Measurements from ENCODE around the gene FUCA1.
"Not testable (repeated sequence)": the region's sequence is repeated elsewhere in the genome, so short reads cannot be mapped to it uniquely, and the experiment has no call there.

The FUCA1 gene

DNA sequence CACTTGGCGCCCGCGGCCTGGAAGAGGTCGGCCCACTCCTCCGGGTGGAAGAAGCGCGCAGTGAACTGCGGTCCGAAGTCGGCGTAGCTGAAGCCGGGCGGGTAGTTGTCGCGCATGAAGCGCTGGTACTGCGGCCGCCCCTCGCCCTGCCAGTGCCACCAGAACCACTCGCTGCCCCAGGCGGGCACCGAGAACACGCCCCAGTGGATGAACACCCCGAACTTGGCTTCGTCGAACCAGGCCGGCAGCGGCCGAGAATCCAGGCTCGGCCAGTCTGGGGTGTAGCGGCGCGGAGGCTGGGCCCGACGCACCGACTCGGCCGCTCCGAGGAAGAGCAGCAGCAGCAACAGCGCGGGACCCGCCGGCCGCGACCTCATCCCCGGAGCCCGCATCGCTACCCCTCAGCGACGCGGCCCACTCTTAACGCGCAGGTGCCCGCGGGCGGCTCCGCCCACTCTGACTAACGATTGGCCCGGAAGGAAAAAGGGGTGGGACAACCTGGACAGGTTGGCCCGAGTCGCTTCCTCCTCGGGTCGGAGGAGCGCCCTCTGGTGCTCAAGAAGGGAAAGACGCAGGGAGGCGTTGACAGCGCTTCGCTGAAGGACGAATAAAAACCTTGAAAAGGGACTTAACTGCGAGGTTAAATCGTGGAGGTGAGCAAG is at the start of gene FUCA1:
TSS of gene FUCA1 (minus strand) at position 396 of the 662 bp plus-strand sequence. CDS start at position 392, 4 bp downstream.
- peak; percentile 96 for DNase-seq

- peak; percentile 35 for DNase-seq
These were observed 48.4 kb upstream of the FUCA1 start for GRCh38 chr1:23916209-23917131.

DNA sequence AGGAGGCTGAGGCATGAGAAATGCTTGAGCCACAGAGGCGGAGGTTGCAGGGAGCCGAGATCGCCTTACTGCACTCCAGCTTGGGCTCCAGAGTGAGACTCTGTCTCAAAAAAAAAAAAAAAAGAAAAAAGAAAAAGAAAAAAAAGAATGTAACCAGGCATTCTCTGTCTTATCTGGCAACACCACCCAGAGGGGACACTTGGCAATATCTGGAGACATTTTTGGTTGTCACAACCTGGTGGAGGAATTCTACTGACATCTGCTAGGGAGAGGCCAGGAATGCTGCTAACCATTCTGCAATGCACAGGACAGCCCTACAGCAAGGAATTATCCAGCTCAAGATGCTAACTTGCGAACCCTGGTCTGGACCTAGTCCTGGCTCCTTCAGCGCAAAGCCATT is 47.4 kb upstream of the FUCA1 start:
- no peak for DNase-seq

DNA sequence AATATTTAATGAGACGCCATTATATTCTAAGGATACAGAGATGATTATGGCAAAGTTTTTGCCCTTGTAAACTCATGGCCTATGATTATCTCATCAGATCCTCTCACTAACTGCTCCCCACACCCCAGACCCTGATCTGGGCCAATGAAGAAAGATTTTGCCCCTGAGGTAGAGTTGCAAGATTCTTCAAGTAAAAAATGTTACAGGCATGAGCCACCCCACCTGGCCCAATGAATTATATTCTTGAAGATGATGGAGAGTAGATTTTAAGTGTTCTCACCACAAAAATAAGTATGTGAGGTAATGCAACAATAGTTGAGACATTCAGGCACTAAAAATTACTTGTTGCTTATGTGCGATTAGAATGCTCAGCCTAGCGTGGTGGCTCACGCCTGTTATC is 46.8 kb upstream of the FUCA1 start:
- no peak for DNase-seq

DNA sequence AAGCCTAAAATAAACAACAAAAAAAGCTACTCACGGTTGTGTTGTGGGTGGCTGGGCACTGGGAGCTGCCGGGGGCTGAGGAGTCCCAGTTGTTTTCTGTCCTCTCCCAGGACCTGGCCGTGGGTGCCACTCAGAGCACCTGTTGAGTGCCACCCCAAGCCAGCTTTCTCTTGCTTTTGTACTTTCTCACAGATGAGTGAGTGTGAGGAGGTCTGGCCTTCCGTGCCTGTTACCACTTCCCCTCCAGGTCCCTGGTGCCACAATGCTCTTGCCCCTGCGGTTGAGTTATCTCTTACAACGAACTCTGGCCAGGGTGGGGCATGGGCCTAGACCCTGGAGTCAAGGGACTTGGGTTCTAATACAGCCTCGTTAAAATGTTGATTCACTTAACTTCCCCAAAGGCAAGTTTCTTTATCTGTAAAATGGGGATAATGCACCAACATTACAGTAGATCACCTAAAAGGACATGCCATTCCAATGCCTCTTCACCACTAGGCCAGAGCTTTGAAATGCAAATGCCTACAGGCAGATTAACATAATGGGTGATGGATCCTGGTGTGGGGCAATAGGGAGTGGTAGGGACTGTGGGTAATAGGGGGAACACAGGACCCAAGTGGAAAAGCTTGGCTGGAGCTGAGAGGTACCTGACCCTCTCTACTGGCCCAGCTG is 45.3 kb upstream of the FUCA1 start, which contains the start of gene CNR2:
TSS of gene CNR2 (minus strand) at position 151 of the 669 bp plus-strand sequence. CDS start 37,745 bp downstream, outside the sequence.
- no peak for DNase-seq

DNA sequence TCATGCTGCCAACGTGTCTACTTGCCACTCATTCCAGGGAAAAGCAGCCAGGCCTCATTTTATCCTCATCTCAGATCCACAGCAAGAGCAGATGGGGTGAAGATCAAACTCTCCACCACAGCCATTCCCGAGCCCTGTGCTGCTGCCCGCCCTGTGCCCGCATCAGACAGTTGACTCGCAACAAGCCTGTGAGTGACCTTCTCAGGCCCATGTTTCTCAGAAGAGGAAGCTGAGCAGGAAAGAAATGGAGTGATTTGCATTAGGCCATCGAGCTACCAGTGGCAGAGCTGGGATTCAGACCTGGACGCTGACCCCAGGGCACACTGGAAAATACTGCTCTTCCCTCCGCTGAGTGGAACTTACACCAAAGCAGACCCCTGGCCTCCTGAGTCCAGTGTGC is 43.8 kb upstream of the FUCA1 start:
- DNase-seq: no peak

DNA sequence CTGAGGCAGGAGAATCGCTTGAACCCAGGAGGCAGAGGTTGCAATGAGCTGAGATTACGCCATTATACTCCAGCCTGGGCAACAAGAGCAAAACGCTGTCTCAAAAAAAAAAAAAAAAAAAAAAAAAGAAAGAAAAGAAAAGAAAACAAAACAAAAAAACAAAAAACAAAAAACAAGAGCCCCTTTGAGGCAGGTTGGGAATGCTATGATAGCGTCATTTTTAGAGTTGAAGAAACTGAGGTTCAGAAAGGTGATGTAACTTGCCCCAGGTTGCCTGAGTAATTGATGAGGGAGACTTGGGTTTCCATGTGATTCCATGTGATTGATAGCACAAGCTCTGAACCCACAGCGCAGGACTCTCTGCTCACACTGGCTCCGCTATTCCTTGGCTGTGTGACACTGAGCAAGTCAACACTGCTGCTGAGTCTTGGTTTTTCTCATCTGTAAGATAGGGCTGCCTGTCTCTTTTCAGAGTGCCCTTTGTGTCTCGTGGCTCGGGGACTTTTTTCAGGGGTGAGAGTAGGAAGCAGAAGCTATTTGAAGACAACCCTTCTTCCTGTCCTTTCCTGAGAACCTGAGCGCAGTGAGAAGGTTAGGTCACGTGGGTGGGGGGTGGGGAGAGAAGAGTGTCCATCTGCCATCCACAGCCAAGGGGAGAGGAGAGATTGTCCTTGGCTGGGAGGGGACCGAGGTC is 42.6 kb upstream of the FUCA1 start:
- no peak for DNase-seq

DNA sequence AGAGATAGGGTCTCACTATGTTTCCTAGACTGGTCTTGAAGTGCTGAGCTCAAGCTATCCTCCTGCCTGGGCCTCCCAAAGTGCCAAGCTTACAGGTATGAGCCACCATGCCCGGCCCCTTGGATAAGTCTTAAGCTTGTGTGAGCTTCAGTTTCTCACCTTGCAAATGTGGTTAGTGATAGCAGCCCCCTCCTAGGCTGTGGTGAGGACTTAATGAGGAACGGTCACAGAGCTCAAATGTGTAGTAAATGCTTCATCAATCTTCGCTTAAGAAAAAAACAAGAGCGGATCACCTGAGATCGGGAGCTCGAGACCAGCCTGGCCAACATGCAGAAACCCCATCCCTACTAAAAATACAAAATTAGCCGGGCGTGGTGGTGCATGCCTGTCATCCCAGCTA is 42.1 kb upstream of the FUCA1 start:
- no peak for DNase-seq

DNA sequence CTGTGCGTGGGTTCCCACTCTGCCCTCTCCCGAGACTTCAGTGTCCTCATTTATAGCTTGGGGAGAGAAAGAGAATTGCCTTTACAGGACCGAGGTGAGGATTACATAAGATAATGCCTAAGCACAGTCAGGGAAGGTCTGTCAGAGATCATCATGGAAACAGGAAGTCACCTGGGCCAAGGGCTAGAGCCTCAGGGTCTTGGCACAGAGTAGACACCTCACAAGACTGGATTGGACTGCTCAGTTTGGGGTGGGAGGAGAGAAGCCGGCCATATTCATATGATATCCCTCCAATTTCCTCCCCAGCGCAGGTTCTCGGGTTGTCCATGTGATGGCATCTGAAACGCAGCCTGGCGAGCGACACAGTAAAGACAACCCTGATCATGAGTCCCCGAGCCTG is 41.3 kb upstream of the FUCA1 start:
- no peak for DNase-seq

GRCh38 chr1:23908453-23909341 is 40.6 kb upstream of the FUCA1 start:
- no peak for DNase-seq

DNA sequence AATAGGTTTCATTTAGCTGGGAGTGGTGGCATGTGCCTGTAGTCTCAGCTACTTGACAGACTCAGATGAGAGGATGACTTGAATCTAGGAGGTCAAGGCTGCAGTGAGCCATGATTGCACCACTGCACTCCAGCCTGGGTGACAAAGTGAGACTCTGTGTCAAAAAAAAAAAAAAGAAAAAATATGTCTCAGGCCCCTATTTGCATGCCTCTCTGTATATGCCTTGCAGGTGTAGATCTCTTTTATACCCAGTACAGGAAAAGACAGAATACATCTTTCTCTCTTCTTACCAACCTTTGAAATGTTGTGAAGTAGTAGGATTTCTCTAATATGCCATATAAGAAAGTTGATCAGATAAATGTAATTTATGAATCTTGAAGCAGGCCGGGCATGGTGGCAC is 38.6 kb upstream of the FUCA1 start:
- DNase-seq: no peak

DNA sequence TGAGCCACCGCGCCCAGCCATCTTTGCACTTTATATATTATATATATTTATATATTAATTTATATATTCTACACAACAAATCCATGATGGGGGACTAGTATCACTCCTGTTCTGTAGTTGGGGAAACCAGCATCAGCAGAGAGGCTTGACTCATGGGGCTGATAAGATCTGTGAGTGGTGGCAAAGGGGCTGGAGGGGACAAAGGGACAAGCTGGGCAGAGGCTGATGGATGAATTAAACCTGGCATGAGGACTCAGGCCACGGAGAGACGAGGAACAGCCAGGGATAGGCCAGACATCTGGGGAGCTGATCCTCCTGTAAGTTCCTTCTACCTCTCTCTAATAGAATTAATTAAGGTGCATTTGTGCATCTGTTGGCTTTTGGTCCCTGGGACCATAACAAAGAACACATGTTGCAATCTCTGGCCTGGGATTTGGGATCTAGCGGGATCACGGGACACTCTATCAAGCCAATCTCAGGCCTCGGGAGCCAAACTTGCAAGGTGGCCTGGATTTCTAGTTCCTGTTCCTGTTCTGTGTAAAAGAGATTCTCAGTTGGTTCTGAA is 37.5 kb upstream of the FUCA1 start:
- no peak for DNase-seq

DNA sequence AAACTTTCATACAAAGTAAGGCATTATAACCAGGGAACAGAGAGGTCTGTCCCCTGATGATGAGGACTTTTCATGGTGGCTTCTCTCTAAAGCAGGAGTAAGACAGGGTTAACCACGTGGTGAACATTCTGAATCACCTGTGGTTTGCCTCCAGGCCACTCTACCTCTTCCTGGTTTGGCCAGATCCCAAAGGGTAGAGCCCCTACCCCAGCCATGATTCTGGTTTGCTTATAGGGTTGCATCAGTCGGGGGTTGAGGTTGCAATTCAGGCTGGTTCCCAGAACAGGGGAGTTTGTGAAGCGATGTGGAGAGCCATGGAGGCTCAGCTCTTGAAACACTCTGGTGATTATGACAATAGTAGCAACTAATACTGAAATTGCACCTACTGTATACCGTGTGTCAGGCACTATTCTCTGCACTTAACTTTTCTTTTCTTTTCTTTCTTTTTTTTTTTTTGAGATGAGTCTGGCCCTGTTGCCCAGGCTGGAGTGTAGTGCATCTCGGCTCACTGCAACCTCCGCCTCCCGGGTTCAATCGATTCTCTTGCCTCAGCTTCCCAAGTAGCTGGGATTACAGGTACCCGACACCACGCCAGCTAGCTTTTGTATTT is 36.8 kb upstream of the FUCA1 start:
- DNase-seq: no peak

- no peak for DNase-seq
These were observed 35.7 kb upstream of the FUCA1 start for GRCh38 chr1:23903754-23904153.

DNA sequence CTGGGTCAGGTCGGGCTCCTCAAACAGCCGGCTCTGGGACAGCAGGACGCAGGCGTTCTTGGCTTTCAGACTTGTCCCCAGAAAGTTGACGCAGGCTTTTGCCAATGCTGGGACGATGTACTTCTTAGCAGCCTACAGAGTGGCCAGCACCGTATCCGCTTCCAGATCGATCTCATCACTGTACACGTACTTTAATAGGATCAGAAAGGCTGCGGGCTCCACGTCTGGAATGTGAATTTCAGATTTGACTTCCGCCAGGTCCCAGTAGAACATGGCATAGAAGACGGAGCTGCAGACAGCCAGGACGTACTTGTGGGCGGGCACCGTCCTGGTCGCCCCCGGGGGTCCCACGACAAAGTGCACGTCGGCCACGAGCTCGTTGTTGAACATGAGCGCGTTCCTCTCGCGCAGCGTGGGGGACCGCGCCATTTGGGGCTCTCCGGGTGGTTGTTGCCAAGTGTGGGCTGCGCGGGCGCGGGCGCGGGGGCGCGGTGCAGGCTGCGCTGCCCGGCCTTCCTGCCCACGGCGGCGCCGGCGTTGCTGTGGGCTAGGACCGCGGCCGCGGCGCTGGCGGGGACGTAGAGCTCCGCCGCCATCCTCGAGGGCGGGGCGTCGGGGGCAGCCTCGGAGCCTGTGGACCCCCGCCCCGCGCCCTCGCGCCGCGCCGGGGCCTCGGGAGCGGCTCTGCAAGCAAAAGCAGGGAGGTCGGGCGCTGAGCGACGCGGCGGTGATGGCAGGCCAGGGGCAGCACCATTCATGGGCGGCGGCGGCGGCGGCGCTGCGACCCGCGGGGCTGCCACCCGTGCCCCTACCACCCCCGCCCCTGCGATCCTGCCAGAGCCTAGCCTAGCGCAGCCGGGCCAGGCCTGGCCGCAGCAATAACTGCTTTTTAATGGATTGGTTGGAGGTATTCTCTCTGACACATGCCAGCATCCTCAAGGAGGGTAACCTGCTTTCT is 34.5 kb upstream of the FUCA1 start:
- no peak for DNase-seq

DNA sequence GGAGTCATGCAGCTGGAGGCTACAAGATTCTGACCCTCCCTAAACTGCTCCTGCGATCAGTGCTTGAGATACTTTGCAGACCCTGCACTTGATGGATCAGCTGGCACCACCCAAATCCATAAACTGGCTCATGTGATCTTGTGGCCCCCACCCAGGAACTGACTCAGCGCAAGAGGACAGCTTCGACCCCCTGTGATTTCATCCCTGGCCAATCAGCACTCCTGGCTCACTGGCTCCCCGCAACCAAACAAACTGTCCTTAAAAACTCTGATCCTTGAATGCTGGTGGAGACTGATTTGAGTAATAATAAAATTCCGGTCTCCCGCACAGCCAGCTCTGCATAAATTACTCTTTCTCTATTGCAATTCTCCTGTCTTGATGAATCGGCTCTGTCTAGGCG is 31.9 kb upstream of the FUCA1 start:
- DNase-seq: not testable (repeated sequence)

DNA sequence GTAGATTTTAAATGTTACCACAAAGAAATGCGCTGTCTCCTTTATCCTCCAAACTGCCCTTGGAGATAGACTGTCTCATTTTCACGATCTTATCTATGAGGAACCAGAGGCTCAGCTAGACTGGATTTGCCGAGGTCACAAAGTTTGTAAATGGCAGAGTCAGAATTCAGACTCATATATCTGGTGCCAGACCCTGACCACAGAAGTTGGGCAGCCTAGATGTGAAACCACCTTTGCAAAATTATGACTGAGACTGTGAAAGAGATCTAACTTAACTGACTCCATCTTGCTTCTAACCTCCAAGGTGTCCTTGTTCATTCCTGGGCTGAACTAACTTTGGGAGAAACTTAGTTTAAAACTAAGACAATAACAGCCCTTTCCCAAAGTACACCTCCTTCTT is 31.0 kb upstream of the FUCA1 start:
- no peak for DNase-seq

- DNase-seq: no peak
These were observed 29.0 kb upstream of the FUCA1 start for GRCh38 chr1:23897083-23897482.

- no peak for DNase-seq
These were observed 28.4 kb upstream of the FUCA1 start for GRCh38 chr1:23896491-23896890.

- no peak for DNase-seq
These were observed 27.9 kb upstream of the FUCA1 start for GRCh38 chr1:23895993-23896392.
